MV-4-11 (cell line): ENCODE results near the gene ANKRD27.
"Not testable (repeated sequence)": the region's sequence is repeated elsewhere in the genome, so short reads cannot be mapped to it uniquely, and the experiment has no call there.

Experiments used
- DNase-seq: peaks from one replicate; lab custom pipeline; 2025; lab: John Stamatoyannopoulos, UW

Gene ANKRD27

DNA sequence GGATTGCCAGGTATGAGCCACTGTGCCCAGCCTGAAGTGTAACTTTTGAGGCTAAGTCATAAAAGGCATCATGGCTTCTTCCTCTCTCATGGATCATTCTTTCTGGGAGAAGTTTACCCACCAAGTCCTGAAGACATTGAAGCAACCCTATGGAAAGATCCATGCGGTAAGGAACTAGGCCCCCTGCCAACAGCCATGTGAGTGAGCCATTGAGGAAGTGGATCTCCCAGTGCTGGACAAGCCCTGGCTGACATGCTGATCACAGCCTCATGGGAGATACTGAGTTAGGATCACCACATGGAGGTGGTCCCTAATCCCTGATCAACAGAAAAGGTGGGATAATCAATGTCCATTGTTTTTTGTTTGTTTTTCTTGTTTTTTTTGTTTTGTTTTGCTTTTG lies 13.3 kb upstream of the ANKRD27 start:
- peak; percentile 60 for DNase-seq

DNA sequence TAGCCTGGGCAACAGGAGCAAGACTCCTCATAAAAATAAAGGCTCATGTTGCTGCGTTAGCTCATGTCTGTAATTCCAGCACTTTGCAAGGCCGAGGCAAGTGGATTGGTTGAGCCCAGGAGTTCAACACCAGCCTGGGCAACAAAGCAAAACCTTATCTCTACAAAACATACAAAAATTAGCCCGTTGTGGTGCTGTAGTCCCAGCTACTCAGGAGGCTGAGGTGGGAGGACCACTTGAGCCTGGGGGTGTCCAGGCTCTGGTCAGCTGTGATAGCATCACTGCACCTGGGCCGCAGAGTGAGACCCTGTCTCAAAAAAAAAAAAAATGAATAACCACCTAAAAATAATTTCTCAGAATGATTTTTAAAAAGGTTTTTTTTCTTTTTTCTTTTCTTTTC lies 12.7 kb upstream of the ANKRD27 start:
- DNase-seq: no peak

DNA sequence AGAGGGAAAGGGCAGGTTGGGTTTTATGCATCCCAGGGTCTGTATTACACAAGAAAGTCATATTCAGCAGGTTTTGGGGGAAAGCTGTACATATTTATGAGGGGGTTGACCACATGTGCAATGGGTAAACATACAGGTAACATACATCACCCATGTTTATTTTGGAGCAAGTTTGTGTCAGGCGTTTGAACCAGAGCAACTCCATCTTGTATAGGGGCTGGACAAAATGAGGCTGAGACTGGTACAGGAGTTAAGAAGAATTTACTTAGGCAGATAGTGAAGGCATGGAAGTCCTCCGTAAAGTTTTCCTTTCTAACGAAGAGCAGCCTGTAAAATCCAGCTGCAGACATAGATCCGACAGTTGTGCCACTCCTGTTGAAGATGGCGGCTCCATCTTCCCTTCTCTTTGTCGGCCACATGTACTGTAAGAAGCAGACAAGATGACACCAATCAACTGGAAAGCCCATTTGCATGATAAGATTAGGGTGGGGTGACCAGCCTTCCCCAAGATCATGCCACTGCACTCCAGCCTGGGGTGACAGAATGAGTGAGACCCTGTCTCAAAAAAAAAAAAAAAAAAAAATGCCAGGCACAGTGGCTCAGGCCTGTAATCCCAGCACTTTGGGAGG lies 12.0 kb upstream of the ANKRD27 start:
- DNase-seq: no peak

DNA sequence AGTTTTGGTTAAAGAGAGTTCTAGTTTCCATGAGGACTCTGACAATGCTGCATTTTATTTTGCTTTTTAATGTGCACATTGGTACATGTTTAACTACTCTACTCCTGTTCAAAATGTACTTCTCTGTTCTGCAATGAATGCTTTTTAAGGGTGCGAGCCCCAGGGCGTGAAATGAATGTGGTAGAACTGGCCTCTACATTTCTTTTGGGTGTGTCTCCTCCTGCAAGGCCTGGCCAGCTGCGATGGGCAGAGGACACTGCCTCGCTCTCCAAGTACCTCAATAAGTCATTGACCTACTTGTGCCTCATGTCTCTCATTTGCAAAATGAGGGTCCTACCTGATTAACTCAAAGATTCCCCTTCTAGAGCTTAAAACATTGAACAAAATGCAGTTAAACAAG lies 7.3 kb upstream of the ANKRD27 start:
- DNase-seq: no peak

DNA sequence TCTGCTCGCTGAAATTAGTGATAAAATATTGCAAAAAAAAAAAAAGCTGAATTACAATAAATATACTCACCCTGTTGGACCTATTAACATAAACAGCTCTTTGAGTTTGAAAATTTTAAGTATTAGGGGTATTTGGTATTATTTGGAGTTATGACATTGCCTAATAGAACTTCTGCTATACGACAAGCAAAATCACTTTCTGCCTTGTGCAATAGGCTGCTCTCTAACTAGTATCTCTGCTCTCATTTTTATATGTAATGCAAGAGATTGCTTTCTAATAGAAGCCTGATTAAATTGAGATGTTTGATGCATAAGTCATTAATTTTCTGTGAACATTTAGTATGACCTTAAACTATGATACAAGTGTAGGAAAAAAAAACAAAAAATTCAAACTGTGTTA lies 6.0 kb upstream of the ANKRD27 start:
- DNase-seq: no peak

DNA sequence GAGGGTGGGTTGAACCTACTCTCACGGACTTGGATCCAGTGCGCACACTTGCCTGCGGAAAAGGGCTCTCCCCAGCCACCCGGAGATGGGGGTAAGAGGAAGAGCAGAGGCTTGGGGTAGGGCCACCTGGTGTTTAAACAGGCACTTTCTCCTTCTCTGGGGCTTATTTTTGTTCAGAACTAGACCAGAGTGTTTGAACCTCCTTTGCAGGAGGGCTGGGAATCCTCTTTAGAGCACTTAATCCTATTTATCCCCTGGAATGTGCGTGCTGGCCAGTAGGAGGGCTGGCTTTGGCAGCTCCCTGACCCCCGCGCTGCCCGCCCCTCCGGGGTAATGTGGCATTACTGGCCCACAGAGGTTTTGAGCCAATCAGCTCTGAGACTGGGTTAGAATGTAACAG lies 2.7 kb upstream of the ANKRD27 start:
- DNase-seq: no peak

DNA sequence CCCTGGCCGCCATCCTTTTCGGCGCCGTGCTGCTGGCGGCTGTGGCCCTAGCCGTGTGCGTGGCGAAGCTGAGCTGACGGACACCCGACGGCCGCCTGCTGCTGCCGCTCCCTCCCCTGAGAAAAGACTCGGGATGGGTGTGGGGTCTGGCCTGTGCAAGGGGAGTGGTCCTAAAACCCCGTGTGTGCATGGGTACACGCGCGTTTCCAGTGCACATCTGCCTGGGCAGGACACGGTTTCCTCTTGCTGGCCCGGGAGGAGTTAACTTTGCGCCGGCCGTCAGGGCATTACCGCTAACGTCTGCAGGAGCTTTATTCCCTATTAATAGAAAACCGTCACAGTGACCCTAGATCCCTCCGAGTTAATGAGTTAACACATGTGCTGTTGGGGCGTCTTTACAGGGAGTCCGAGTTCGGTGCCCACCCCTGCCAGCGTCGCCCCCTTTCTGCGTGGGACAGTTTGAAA lies 1.9 kb upstream of the ANKRD27 start:
- DNase-seq: no peak

DNA sequence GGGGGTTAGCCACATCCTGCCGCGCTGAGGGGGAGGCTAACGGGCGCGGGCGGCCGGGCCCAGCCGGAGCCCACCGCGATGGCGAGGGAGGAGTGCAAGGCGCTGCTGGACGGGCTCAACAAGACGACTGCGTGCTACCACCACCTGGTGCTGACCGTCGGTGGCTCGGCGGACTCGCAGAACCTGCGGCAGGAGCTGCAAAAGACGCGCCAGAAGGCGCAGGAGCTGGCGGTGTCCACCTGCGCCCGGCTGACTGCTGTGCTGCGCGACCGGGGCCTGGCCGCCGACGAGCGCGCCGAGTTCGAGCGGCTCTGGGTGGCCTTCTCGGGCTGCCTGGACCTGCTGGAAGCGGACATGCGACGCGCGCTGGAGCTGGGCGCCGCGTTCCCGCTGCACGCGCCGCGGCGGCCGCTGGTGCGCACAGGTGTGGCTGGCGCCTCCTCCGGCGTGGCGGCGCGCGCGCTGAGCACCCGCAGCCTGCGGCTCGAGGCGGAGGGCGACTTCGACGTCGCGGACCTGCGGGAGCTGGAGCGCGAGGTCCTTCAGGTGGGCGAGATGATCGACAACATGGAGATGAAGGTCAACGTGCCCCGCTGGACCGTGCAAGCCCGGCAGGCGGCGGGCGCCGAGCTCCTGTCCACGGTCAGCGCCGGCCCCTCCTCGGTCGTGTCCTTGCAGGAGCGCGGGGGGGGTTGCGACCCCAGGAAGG lies 1.4 kb upstream of the ANKRD27 start:
- DNase-seq: no peak

DNA sequence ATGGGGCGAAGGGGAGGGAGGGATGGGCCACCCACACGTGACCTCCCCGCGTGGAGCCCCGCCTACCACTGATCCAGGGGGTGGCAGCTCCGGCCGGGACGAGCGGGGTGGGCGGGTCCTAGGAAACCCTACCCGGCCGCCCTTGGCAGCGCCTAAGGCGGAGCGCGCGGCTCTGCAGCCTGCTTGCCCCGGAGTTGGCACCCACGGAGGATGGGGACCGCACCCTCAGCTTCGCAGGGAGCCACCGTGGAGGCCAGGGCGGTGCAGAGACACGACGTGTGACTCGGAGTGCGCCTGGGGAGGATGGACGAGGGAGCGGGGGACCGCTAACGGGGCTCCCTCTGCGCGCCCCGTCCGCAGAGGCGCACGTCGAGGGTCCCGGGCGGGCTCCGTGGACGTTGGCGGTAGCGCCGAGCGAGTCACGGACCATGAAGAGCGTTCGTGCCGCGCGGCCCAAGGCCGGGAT lies 773 bp upstream of the ANKRD27 start, which contains the start of gene RGS9BP:
Gene RGS9BP, plus strand, starts transcription at position 129 of the 466 bp plus-strand sequence. CDS start 416 bp downstream, outside the sequence.
- peak; percentile 82 for DNase-seq

DNA sequence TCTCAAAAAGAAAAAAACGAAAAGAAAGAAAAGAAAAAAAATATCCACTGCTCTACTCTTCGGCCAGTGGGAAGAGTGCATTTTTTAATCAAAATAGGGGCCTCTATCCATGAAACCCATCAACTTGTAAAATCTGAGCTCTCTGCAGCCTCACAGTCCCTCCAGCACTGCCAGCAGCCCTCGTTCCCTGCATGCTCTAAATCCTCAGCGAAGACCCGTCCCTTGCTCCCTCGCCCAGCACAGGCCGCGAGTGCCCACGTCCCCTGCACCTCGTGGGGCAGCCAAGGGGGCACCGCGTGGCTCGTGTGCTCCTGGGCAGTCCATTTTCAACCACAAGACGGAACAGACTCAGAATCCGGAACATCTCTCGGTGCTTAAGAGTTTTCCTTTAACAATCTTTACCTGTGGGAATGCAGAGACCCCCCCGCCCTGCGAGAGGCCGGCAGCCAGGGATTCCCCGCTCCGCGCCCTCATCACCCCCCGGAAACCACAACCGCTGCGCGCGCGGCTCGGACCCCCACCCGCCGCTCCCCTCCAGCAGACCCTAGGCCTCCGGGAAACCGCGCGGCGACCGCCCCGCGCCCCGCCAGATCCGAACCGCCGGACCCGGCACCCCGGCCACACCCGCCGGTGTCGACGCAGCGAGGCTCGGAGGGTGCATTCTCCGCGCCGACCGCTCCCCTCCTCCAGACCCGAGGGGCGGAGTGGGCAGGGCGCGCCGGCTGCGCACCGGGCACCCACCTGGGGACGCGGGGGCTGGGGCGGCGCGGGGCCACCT lies 638 bp downstream of the ANKRD27 start:
- DNase-seq: no peak

DNA sequence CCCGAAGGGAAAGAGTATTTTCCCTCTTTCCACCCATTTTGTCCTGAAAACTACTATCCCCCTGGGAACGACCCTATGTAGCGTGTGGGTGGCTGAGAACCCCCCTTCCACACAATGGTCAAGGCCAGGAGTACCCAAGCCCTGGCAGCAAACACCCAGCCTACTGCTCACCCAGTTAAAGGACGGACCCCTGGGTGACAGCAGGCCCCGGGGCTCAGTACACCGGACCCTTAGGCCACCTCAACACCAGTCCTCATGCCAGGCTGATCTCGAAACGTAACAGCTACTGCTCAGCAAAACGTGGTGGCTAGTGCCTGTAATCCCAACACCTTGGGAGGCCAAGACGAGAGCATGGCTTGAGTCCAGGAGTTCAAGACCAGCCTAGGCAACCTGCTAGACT lies 1.4 kb downstream of the ANKRD27 start:
- no peak for DNase-seq

DNA sequence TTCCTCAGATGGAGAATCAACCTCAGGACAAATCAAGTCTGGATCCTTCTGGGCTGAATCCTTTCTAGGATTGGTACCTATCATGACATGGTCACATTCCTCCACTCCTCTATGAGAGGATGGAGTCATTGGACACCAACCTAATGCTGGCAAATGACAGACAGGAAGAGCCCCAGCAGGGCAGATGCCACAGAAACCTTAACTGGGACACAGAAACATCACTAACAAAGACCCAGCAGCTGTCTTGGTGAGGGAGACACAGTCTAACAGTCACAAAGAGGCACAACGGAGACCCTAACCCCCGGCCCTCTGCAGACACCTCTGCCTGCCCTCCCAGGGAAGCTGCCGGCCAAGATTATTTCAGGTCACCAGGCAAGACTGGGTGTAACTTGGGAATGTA lies 2.1 kb downstream of the ANKRD27 start:
- DNase-seq: no peak

DNA sequence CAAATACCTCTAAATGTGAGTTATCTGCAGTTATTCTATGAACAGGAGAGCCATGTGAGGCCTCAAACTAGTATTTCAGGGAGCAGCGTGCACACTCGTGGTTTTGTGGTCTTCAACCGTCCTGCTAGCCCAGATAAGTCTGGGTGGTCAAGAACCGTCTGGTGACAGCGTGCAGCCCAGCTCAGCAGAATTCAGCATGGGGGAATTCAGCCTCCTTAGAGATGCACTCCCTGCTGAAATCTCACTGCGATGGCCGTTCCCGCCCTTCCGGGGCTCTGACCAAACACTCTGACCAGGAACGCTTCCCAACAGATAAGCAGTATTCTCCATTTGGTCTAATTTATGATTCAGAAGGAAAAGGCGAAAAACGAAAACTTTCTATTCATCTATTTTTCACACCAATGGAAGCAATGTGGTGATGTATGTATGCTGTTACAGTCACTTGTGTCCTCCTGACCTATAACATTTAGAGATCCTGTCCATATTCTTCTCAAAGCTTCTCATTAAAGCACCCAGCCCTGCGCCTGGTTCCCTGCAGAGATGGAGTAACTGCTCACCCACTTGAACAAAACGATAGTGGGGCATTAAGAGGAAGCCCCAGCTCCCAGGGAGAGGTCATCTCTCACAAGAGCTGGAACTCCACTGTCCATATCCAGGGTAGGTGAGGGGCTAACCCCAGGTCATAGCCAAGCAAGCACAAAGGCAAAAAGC lies 2.9 kb downstream of the ANKRD27 start:
- peak; percentile 84 for DNase-seq

DNA sequence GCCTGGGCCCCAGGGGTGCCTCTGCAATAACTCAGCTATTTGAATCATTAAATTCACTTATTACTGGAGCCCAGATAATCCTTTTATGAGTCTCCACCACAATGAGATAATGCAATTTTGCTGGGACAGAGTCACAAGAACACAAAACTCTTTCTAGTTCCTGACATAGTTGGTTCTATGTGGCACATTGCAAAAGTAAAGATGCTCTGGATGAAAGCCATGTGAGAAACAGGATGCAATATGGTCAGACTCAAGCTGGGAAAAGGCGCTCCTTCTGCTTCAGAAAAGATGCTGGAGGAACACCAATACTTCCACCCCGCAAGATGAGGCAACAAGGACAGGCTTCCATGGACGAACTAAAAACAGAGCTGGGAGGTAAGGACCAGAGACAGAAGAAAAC lies 5.7 kb downstream of the ANKRD27 start:
- peak; percentile 32 for DNase-seq

DNA sequence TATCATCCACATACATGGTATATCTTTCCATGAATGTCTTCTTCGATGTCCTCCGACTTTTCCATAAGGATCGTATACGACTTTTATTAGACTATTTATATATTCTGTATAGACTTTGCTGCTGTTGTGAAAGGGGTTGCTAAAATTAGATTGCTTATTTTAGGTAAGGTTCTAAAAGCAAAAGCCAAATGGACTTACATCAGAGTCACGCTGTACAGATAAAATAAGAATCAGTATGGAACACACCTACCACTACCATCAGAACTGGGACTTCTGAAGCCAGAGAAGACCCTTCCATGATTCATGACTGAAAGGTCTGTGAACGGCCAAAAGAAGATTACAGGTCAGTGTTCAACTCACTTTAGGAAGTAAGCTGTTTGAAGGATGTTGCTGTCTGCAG lies 8.9 kb downstream of the ANKRD27 start:
- no peak for DNase-seq

DNA sequence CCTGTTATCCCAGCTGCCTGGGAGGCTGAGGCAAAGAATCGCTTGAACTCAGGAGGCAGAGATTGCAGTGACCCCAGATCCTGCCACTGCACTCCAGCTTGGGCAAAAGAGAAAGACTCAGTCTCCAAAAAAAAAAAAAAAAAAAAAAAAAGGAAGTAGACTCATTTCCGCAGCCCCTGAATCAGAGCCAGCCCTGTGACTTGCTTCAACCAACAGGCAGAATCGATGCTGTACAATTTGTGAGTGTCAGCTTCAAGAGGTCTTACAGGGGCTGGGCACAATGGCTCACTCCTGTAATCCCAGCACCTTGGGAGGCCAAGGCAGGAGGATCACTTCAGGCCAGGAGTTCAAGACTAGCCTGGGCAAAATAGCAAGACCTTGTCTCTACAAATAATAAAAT lies 12.8 kb downstream of the ANKRD27 start:
- DNase-seq: peak; percentile 76

DNA sequence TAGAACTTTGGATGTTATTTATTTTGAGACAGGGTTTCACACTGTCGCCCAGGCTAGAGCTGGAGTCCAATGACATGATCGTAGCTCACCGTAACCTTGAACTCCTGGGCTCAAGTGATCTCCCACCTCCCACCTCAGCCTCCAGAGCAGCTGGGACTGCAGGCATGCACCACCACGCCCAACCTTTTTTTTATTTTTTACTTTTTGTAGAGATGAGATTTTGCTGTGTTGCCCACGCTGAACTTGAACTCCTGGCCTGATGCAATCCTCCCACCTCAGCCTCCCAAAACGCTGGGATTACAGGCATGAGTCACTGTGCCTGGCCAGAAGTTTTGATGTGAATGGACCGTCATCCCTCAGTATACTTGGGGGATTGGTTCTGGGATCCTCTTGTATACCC lies 13.7 kb downstream of the ANKRD27 start:
- no peak for DNase-seq

DNA sequence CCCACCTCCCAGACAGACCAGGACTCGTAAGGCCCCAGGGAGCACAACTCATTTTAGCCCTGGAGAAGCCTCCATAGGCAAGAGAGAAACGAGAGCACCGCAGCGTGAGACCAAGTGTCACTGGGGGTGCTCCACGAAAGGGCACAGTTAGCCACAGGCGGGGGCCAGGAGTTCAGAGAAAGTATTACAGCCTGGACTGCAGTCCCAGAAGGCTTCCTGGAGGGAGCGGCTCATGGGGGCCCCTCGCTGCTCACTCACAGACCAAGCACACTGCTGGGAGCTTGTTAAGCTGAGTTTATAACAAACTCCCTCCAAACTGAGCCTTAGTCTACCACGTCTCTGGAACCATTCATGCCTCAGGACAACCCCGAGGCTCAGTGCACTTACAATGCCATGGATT lies 16.5 kb downstream of the ANKRD27 start:
- no peak for DNase-seq

DNA sequence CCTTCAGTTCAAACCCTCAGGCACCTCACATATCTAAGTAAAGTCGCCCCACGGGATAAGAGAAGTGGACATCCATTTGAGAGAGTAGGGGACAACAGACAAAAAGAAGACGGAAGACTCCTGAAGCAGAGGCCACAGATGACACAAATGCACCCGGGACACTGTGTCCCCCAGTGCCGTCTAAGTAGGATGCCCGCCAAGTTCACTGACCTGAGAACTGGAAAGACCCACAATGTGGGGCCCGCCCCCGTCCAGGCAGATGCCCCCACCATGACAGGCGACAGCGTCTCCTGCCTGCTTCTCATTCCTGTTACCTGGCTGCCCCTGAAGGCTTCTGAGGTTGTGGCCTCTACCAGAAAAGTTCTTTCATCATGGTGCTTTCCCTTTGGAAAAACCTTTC lies 16.9 kb downstream of the ANKRD27 start:
- DNase-seq: no peak

DNA sequence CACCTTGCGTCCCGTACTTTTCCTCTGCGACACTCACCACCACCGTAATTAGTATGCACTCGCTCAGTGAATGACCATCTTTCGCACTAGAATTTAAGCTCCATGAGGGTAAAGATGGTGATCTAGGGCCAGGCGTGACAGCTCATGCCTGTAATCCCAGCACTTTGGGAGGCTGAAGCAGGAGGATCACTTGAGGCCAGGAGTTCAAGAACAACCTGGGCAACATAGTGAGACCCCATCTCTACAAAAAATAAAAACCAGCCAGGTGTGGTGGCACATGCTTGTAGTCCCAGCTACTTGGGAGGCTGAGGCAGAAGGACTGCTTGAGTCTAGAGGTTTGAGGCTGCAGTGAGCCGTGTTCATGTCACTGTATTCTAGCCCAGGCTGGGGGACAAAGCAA lies 18.6 kb downstream of the ANKRD27 start:
- not testable (repeated sequence) for DNase-seq

DNA sequence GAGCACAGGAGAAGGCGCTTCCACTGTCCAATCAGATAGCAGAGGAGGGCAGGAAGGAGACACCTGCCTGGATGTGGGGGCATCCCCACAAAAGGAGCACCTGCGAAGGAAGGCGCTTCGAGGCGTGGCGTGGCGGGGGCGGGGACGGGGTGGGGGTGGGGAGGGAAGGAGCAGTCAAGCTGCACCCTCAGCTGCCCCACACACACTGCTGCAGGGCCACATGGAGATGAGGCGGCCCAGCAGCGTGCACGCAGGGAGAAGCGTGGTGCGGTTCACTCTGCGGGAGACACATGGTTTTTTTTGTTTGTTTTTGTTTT lies 21.4 kb downstream of the ANKRD27 start:
- no peak for DNase-seq

DNA sequence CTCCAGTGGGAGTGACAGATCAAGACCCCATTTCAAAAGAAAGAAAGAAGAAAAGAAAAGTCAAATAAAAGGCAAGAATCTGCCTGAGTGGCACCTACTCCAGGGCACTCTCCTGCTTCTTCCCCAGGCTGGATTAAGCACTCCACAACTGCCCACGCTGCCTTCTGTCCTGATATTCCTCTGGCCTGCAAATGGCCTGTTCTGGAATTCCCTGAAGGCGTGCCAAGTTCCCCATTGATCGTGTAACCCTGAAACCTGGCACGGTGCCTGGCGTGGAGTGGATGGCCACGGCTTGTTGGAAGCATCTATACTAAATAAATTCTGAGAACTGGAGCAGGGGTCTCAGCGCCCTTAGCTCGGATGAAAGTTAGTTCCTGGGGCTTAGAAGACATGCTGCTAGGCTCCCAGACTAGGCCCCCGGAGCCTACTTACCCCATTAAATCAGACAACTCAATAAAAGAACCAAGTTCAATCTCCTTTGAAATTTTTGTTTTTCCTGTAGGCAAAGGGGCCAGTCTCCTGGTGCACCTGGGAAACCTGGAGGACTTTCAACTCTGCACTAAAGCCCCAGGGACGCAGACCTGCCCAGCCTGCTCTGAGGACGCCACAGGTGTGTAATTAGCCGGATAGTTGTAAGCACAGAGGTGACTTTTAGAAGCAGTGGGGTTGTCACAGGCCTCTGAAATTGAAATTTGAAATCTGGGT lies 21.9 kb downstream of the ANKRD27 start:
- no peak for DNase-seq
